Measurements from ENCODE around the gene PPHLN1.

PPHLN1 gene

GRCh38 chr12:42281844-42282243 lies 44.1 kb upstream of the PPHLN1 start:
- no peak overlapping the region for H3K4me2 ChIP-seq (ENCODE audit: low read length)

GRCh38 chr12:42282294-42282693 lies 43.7 kb upstream of the PPHLN1 start:
- Histone ChIP-seq H3K9me3 (ENCODE audit: control insufficient read depth, low read length) (no peaks in the 10 kb centered on the region), H3K4me1 (no peaks in the 10 kb centered on the region), H3K4me3 (ENCODE audit: low read depth, low read length) (no peak overlapping the region), H3K36me3 (ENCODE audit: control insufficient read depth, insufficient read depth, low read length) (no peaks in the 10 kb centered on the region), H2AFZ (no peak overlapping the region), H3K79me2 (no peaks in the 10 kb centered on the region), H3K27me3 (ENCODE audit: control insufficient read depth, insufficient read depth, low read length) (no peaks in the 10 kb centered on the region), H3K27ac (no peak overlapping the region), H3K9ac (no peak overlapping the region), H3K4me2 (ENCODE audit: low read length) (no peak overlapping the region)
- no peak for TF ChIP-seq CTCF (IDR thresholded peaks at IDR 0.05)

More at GRCh38 chr12:42281844-42282243, 44.1 kb upstream of the PPHLN1 start:
- no peaks in the 10 kb centered on the region for H3K4me1 ChIP-seq
- no peaks in the 10 kb centered on the region for H3K27me3 ChIP-seq (ENCODE audit: control insufficient read depth, insufficient read depth, low read length)
- no peak for TF ChIP-seq CTCF (IDR thresholded peaks at IDR 0.05)
- H3K27ac ChIP-seq, result no peak overlapping the region
- no peak overlapping the region for H3K9ac ChIP-seq
- H3K9me3 ChIP-seq (ENCODE audit: control insufficient read depth, low read length), result no peaks in the 10 kb centered on the region
- no peak overlapping the region for H2AFZ ChIP-seq
- no peaks in the 10 kb centered on the region for H3K36me3 ChIP-seq (ENCODE audit: control insufficient read depth, insufficient read depth, low read length)
- H3K79me2 ChIP-seq, result no peaks in the 10 kb centered on the region
- no peak overlapping the region for H3K4me3 ChIP-seq (ENCODE audit: low read depth, low read length)

GRCh38 chr12:42283739-42284138 lies 42.2 kb upstream of the PPHLN1 start:
- Histone ChIP-seq H2AFZ (no peak overlapping the region), H3K4me3 (ENCODE audit: low read depth, low read length) (no peak overlapping the region), H3K9ac (no peak overlapping the region), H3K36me3 (ENCODE audit: control insufficient read depth, insufficient read depth, low read length) (no peaks in the 10 kb centered on the region), H3K27me3 (ENCODE audit: control insufficient read depth, insufficient read depth, low read length) (no peaks in the 10 kb centered on the region), H3K4me2 (ENCODE audit: low read length) (no peak overlapping the region), H3K79me2 (no peaks in the 10 kb centered on the region), H3K4me1 (no peaks in the 10 kb centered on the region), H3K27ac (no peak overlapping the region), H3K9me3 (ENCODE audit: control insufficient read depth, low read length) (no peaks in the 10 kb centered on the region)
- no peak for TF ChIP-seq CTCF (IDR thresholded peaks at IDR 0.05)

GRCh38 chr12:42284157-42284556 lies 41.8 kb upstream of the PPHLN1 start:
- H3K9ac ChIP-seq, result no peak overlapping the region
- H3K36me3 ChIP-seq (ENCODE audit: control insufficient read depth, insufficient read depth, low read length), result no peaks in the 10 kb centered on the region
- no peak overlapping the region for H2AFZ ChIP-seq
- H3K4me2 ChIP-seq (ENCODE audit: low read length), result no peak overlapping the region
- no peaks in the 10 kb centered on the region for H3K9me3 ChIP-seq (ENCODE audit: control insufficient read depth, low read length)
- H3K27ac ChIP-seq, result no peak overlapping the region
- no peaks in the 10 kb centered on the region for H3K27me3 ChIP-seq (ENCODE audit: control insufficient read depth, insufficient read depth, low read length)
- H3K79me2 ChIP-seq, result no peaks in the 10 kb centered on the region
- no peak for TF ChIP-seq CTCF (IDR thresholded peaks at IDR 0.05)
- H3K4me3 ChIP-seq (ENCODE audit: low read depth, low read length), result no peak overlapping the region
- no peaks in the 10 kb centered on the region for H3K4me1 ChIP-seq

GRCh38 chr12:42284876-42285275 lies 41.1 kb upstream of the PPHLN1 start:
- no peaks in the 10 kb centered on the region for H3K27me3 ChIP-seq (ENCODE audit: control insufficient read depth, insufficient read depth, low read length)

More at GRCh38 chr12:42284876-42285275, 41.1 kb upstream of the PPHLN1 start:
- no peak overlapping the region for H2AFZ ChIP-seq
- H3K9ac ChIP-seq, result no peak overlapping the region
- H3K4me1 ChIP-seq, result no peaks in the 10 kb centered on the region
- no peaks in the 10 kb centered on the region for H3K79me2 ChIP-seq
- no peak overlapping the region for H3K4me2 ChIP-seq (ENCODE audit: low read length)
- no peak overlapping the region for H3K27ac ChIP-seq
- H3K36me3 ChIP-seq (ENCODE audit: control insufficient read depth, insufficient read depth, low read length), result no peaks in the 10 kb centered on the region
- TF ChIP-seq CTCF (IDR thresholded peaks at IDR 0.05), result no peak
- no peak overlapping the region for H3K4me3 ChIP-seq (ENCODE audit: low read depth, low read length)
- H3K9me3 ChIP-seq (ENCODE audit: control insufficient read depth, low read length), result no peaks in the 10 kb centered on the region

All from parathyroid adenoma (tissue), 2 donors.